ENCODE results near the gene LAMC3. TPM values are rescaled to one million over a fixed set of nuclear protein-coding genes. Genes with fewer than 3 reads are reported as not detected.

LAMC3 gene
- total RNA-seq, 1 experiment from 2014 or later, result 0.28 TPM

GRCh38 chr9:130975156-130975555 is 33.8 kb upstream of the LAMC3 start:
- no peaks in the 10 kb centered on the region for H3K4me1 ChIP-seq (ENCODE audit: insufficient read depth, low read length, poor library complexity, severe bottlenecking)
- TF ChIP-seq CTCF (conservative IDR thresholded peaks at IDR 0.05; ENCODE audit: low read depth, low read length), result no peak
- no peak for TF ChIP-seq EZH2 (IDR thresholded peaks at IDR 0.05; ENCODE audit: borderline replicate concordance, low read depth, low read length, poor library complexity, severe bottlenecking)
- BruUV-seq (replicated peaks), result no TSS peak
- DNase-seq (ENCODE audit: low spot score), result no peak
- H3K27me3 ChIP-seq (replicated peaks; ENCODE audit: insufficient read depth, low read depth, low read length, poor library complexity), result peaks cover 10% of the 10 kb centered on the region
- H3K27ac ChIP-seq (ENCODE audit: low read depth, low read length, poor library complexity, severe bottlenecking), result no peak overlapping the region
- no peaks in the 10 kb centered on the region for H3K9me3 ChIP-seq (ENCODE audit: low read depth, low read length, poor library complexity, severe bottlenecking)
- H3K4me3 ChIP-seq (ENCODE audit: low read depth, low read length, poor library complexity, severe bottlenecking), result no peak overlapping the region
- intact Hi-C loops (cut with micrococcal nuclease; ENCODE audit: unreplicated experiment), result no loop called here
- H3K36me3 ChIP-seq (ENCODE audit: insufficient read depth, low read length, poor library complexity, severe bottlenecking), result no peaks in the 10 kb centered on the region
- ChIA-PET CTCF (no interaction called here), POLR2A (ENCODE audit: low non-redundant PET) (no interaction called here)

- H3K27ac ChIP-seq (ENCODE audit: low read depth, low read length, poor library complexity, severe bottlenecking), result no peak overlapping the region
- H3K27me3 ChIP-seq (replicated peaks; ENCODE audit: insufficient read depth, low read depth, low read length, poor library complexity), result peaks cover 10% of the 10 kb centered on the region
- ChIA-PET CTCF (no interaction called here), POLR2A (ENCODE audit: low non-redundant PET) (no interaction called here)
- no peaks in the 10 kb centered on the region for H3K9me3 ChIP-seq (ENCODE audit: low read depth, low read length, poor library complexity, severe bottlenecking)
- intact Hi-C loops (cut with micrococcal nuclease; ENCODE audit: unreplicated experiment), result no loop called here
- no peaks in the 10 kb centered on the region for H3K4me1 ChIP-seq (ENCODE audit: insufficient read depth, low read length, poor library complexity, severe bottlenecking)
- H3K36me3 ChIP-seq (ENCODE audit: insufficient read depth, low read length, poor library complexity, severe bottlenecking), result no peaks in the 10 kb centered on the region
- no peak for DNase-seq (ENCODE audit: low spot score)
- no peak overlapping the region for H3K4me3 ChIP-seq (ENCODE audit: low read depth, low read length, poor library complexity, severe bottlenecking)
- TF ChIP-seq CTCF (conservative IDR thresholded peaks at IDR 0.05; ENCODE audit: low read depth, low read length) (no peak), EZH2 (IDR thresholded peaks at IDR 0.05; ENCODE audit: borderline replicate concordance, low read depth, low read length, poor library complexity, severe bottlenecking) (no peak)
- BruUV-seq (replicated peaks), result no TSS peak
Measured at GRCh38 chr9:130975932-130976841, 32.8 kb upstream of the LAMC3 start.

- intact Hi-C loops (cut with micrococcal nuclease; ENCODE audit: unreplicated experiment), result no loop called here
- no peaks in the 10 kb centered on the region for H3K36me3 ChIP-seq (ENCODE audit: insufficient read depth, low read length, poor library complexity, severe bottlenecking)
- CTCF ChIA-PET, result no interaction called here
- no peak overlapping the region for H3K4me3 ChIP-seq (ENCODE audit: low read depth, low read length, poor library complexity, severe bottlenecking)
- H3K4me1 ChIP-seq (ENCODE audit: insufficient read depth, low read length, poor library complexity, severe bottlenecking), result no peaks in the 10 kb centered on the region
- DNase-seq (ENCODE audit: low spot score), result no peak
- no peaks in the 10 kb centered on the region for H3K9me3 ChIP-seq (ENCODE audit: low read depth, low read length, poor library complexity, severe bottlenecking)
- peaks cover 5% of the 10 kb centered on the region for H3K27me3 ChIP-seq (replicated peaks; ENCODE audit: insufficient read depth, low read depth, low read length, poor library complexity)
- H3K27ac ChIP-seq (ENCODE audit: low read depth, low read length, poor library complexity, severe bottlenecking), result no peak overlapping the region
- no TSS peak for BruUV-seq (replicated peaks)
- POLR2A ChIA-PET (ENCODE audit: low non-redundant PET), result no interaction called here
- TF ChIP-seq CTCF (conservative IDR thresholded peaks at IDR 0.05; ENCODE audit: low read depth, low read length), result no peak
- TF ChIP-seq EZH2 (IDR thresholded peaks at IDR 0.05; ENCODE audit: borderline replicate concordance, low read depth, low read length, poor library complexity, severe bottlenecking), result no peak
Measured at GRCh38 chr9:130977811-130978221, 31.2 kb upstream of the LAMC3 start.

All from A673 (cell line).